ENCODE measurements around the gene CD53. TPM values are rescaled to one million over a fixed set of nuclear protein-coding genes. Genes with fewer than 3 reads are reported as not detected.
"Not testable (repeated sequence)": the region's sequence is repeated elsewhere in the genome, so short reads cannot be mapped to it uniquely, and the experiment has no call there.

The CD53 gene
- total RNA-seq, 1 experiment from 2014 or later: 0.96 TPM

GRCh38 chr1:110928904-110929303 lies 56.0 kb downstream of the CD53 start (continued):
- no peak for TF ChIP-seq TCF7L2 (IDR thresholded peaks at IDR 0.05; ENCODE audit: borderline replicate concordance, extremely low read depth, insufficient read depth, insufficient read length)

GRCh38 chr1:110931097-110931496 lies 58.1 kb downstream of the CD53 start:
- intact Hi-C loops (cut with micrococcal nuclease); H4K20me1 ChIP-seq (ENCODE audit: insufficient read depth); ATAC-seq; H3K9me3 ChIP-seq (ENCODE audit: control insufficient read depth in 1 of 2, insufficient read depth in 1 of 2, low read depth in 1 of 2, low read length in 2 of 2); DNase-seq (ENCODE audit: low read depth, low spot score); H2AFZ ChIP-seq (ENCODE audit: low read depth, low read length, poor library complexity, severe bottlenecking); RAD21 ChIA-PET (ENCODE audit: low non-redundant PET in 1 of 2, low total read pairs in 2 of 2, uncharacterized antibody in 2 of 2, unreplicated experiment in 2 of 2); H3K9me2 ChIP-seq (ENCODE audit: insufficient read depth); H3K4me3 ChIP-seq (replicated peaks in 1 of 2; ENCODE audit: low read depth in 1 of 2, low read length in 2 of 2); H3K36me3 ChIP-seq (ENCODE audit: control insufficient read depth in 1 of 2, insufficient read depth in 2 of 2, low read length in 2 of 2); BruUV-seq (replicated peaks); H3K27me3 ChIP-seq (ENCODE audit: insufficient read depth, low read length); H3K27ac ChIP-seq (ENCODE audit: low read depth, low read length); CTCF ChIA-PET; POLR2A ChIA-PET; H3K9ac ChIP-seq (ENCODE audit: low read length); H3K79me2 ChIP-seq (ENCODE audit: insufficient read depth, low read length); H3K4me2 ChIP-seq (ENCODE audit: low read length): not testable (repeated sequence)
- peaks cover 8 to 12% of the 10 kb centered on the region in 2 experiments; a peak in 3 of 4 replicates for H3K4me1 ChIP-seq (ENCODE audit: control insufficient read depth in 1 of 2, insufficient read depth in 2 of 2, low read length in 2 of 2)

- no peak overlapping the region for H3K4me3 ChIP-seq (replicated peaks in 1 of 2; ENCODE audit: low read depth in 1 of 2, low read length in 2 of 2)
- H3K4me1 ChIP-seq (ENCODE audit: control insufficient read depth in 1 of 2, insufficient read depth in 2 of 2, low read length in 2 of 2): no peaks in the 10 kb centered on the region
- no peak overlapping the region for H3K4me2 ChIP-seq (ENCODE audit: low read length)
- intact Hi-C loops (cut with micrococcal nuclease): no loop called here
- H2AFZ ChIP-seq (ENCODE audit: low read depth, low read length, poor library complexity, severe bottlenecking): no peak overlapping the region
- H3K27ac ChIP-seq (ENCODE audit: low read depth, low read length): no peak overlapping the region
- TF ChIP-seq TCF7L2 (IDR thresholded peaks at IDR 0.05; ENCODE audit: borderline replicate concordance, extremely low read depth, insufficient read depth, insufficient read length): no peak
- no peak for TF ChIP-seq CTCF (IDR thresholded peaks at IDR 0.05 in 2 of 3, conservative IDR thresholded peaks at IDR 0.05 in 1 of 3; ENCODE audit: borderline replicate concordance in 1 of 3, insufficient read depth in 1 of 3, low read depth in 2 of 3, low read length in 2 of 3)
- no peak for TF ChIP-seq POLR2A (IDR thresholded peaks at IDR 0.05; ENCODE audit: borderline replicate concordance, extremely low read depth, insufficient read depth, insufficient read length)
- no peak for TF ChIP-seq JUND (IDR thresholded peaks at IDR 0.05)
- no peak for TF ChIP-seq YY1 (IDR thresholded peaks at IDR 0.05; ENCODE audit: extremely low read depth, insufficient replicate concordance, low read depth, low read length)
- no peak for TF ChIP-seq SP1 (IDR thresholded peaks at IDR 0.05; ENCODE audit: low read depth)
- TF ChIP-seq ZNF274 (IDR thresholded peaks at IDR 0.05; ENCODE audit: low read depth, low read length): no peak
- no peak for TF ChIP-seq SRF (IDR thresholded peaks at IDR 0.05; ENCODE audit: low read depth)
- TF ChIP-seq SIN3A (IDR thresholded peaks at IDR 0.05; ENCODE audit: low read depth): no peak
- TF ChIP-seq ZBTB33 (IDR thresholded peaks at IDR 0.05; ENCODE audit: extremely low read depth, insufficient replicate concordance, low read length): no peak
- TF ChIP-seq EZH2phosphoT487 (IDR thresholded peaks at IDR 0.05; ENCODE audit: borderline replicate concordance): no peak
- TF ChIP-seq EZH2 (IDR thresholded peaks at IDR 0.05): no peak
- H3K36me3 ChIP-seq (ENCODE audit: control insufficient read depth in 1 of 2, insufficient read depth in 2 of 2, low read length in 2 of 2): no peaks in the 10 kb centered on the region
- H3K79me2 ChIP-seq (ENCODE audit: insufficient read depth, low read length): no peaks in the 10 kb centered on the region
- no peaks in the 10 kb centered on the region for H3K9me2 ChIP-seq (ENCODE audit: insufficient read depth)
- H3K27me3 ChIP-seq (ENCODE audit: insufficient read depth, low read length): no peaks in the 10 kb centered on the region
- no peak for DNase-seq (ENCODE audit: low read depth, low spot score)
- ChIA-PET CTCF (no interaction called here), POLR2A (interaction anchor here (0.6 kb wide), 1 partner anchor 9 kb away, joined by 3 read pairs; no protein-coding TSS in a partner anchor), RAD21 (ENCODE audit: low non-redundant PET in 1 of 2, low total read pairs in 2 of 2, uncharacterized antibody in 2 of 2, unreplicated experiment in 2 of 2) (no interaction called here)
- no peaks in the 10 kb centered on the region for H3K9me3 ChIP-seq (ENCODE audit: control insufficient read depth in 1 of 2, insufficient read depth in 1 of 2, low read depth in 1 of 2, low read length in 2 of 2)
- H3K9ac ChIP-seq (ENCODE audit: low read length): no peak overlapping the region
- no TSS peak for BruUV-seq (replicated peaks)
- ATAC-seq: no peak
- no peaks in the 10 kb centered on the region for H4K20me1 ChIP-seq (ENCODE audit: insufficient read depth)
Measured at GRCh38 chr1:110936567-110936966, 63.6 kb downstream of the CD53 start.

All from HCT116 (cell line).